ENCODE results near the gene ABHD1.
"Not testable (repeated sequence)": the region's sequence is repeated elsewhere in the genome, so short reads cannot be mapped to it uniquely, and the experiment has no call there.

ABHD1 gene

GRCh38 chr2:27105981-27106380 is 17.6 kb upstream of the ABHD1 start:
- TF ChIP-seq CTCF (conservative IDR thresholded peaks at IDR 0.05; ENCODE audit: low read length) = no peak
- H3K4me3 ChIP-seq (ENCODE audit: low read length) = no peak overlapping the region
- no peak for DNase-seq (ENCODE audit: low read depth)

GRCh38 chr2:27108221-27108620 is 15.4 kb upstream of the ABHD1 start:
- H3K4me3 ChIP-seq (ENCODE audit: low read length) = no peak overlapping the region
- TF ChIP-seq CTCF (conservative IDR thresholded peaks at IDR 0.05; ENCODE audit: low read length) = no peak
- no peak for DNase-seq (ENCODE audit: low read depth)

- no peak for DNase-seq (ENCODE audit: low read depth)
- no peak for TF ChIP-seq CTCF (conservative IDR thresholded peaks at IDR 0.05; ENCODE audit: low read length)
- H3K4me3 ChIP-seq (ENCODE audit: low read length) = no peak overlapping the region
Measured at GRCh38 chr2:27109083-27109482, 14.5 kb upstream of the ABHD1 start.

GRCh38 chr2:27110603-27111352 is 12.8 kb upstream of the ABHD1 start:
- not testable (repeated sequence) for H3K4me3 ChIP-seq (ENCODE audit: low read length); DNase-seq (ENCODE audit: low read depth)

- not testable (repeated sequence) for DNase-seq (ENCODE audit: low read depth); H3K4me3 ChIP-seq (ENCODE audit: low read length)
Measured at GRCh38 chr2:27111392-27112078, 12.1 kb upstream of the ABHD1 start.

- TF ChIP-seq CTCF (conservative IDR thresholded peaks at IDR 0.05; ENCODE audit: low read length) = no peak
- no peak for DNase-seq (ENCODE audit: low read depth)
- H3K4me3 ChIP-seq (ENCODE audit: low read length) = no peak overlapping the region
Measured at GRCh38 chr2:27115519-27115918, 8.1 kb upstream of the ABHD1 start.

- no peak for DNase-seq (ENCODE audit: low read depth)
- H3K4me3 ChIP-seq (ENCODE audit: low read length) = peak overlapping the region; percentile 49
- TF ChIP-seq CTCF (conservative IDR thresholded peaks at IDR 0.05; ENCODE audit: low read length) = no peak
Measured at GRCh38 chr2:27117995-27118524, 5.6 kb upstream of the ABHD1 start.

All from AG10803 (cell line).